Stimulated activated CD4-positive, alpha-beta T cell treated with anti-CD3 and anti-CD28 coated beads, Interleukin-2, amount 100 ng/mL, for 48 hours (primary cell): ENCODE data around the gene WFDC5.

ENCODE experiments used
- DNase-seq, 2 donors: peaks; one replicate each; pipeline ENCODE4 v3.0.0-alpha.2; 2020

WFDC5 gene

GRCh38 chr20:45113865-45114264 lies 1.1 kb downstream of the WFDC5 start:
- no peak for DNase-seq

DNA sequence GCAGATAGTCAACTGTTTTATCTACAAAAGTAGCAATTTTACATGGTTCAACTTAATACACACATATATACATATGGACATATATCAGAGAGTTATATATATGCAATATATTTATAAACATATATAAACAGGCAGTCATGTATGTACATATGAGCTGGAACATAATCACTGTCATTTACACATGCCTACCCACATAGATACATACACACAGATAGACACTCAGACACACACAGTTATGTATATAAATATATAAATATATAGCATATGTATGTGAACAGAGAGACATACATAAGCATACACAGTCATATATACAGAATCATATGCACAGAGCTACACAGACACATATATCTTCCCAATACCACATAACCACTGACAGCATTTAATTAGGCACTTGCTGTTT lies 2.2 kb downstream of the WFDC5 start:
- no peak for DNase-seq

DNA sequence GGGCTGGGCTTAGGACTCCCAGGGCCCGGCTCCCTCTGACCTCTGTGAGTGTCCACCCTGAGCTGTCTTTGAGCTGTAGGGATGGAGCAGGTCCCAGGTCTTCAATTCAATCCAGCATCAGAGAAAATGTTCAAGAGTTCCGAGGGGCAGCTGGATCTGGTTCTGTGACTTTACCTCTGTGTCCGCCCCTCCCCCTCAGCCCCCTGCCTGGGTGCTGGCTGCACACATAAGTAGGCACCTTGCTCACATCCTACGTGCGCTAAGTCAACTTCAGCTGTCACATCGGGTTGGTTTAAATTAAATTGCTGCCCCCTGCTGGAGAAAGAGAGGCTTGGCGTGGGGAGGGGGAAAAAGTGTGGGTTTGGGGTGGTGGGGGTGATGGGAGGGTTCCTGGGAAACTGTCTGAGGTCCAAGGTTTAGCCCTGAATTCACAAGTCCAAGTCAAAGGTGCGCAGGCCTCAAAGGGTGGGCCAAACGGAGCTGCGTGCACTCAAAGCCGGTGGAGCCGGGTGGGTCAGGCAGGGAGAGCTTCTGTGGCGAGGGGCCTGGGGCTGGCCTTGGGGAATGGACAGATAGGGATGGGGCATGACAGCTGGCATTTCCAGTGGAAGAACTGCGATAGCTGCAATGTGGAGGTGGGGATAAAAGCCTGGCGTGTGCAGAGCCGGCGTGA lies 3.0 kb downstream of the WFDC5 start:
- no peak for DNase-seq

GRCh38 chr20:45111285-45111684 lies 3.7 kb downstream of the WFDC5 start:
- DNase-seq, result no peak

- no peak for DNase-seq
Observed at GRCh38 chr20:45110301-45110700, 4.7 kb downstream of the WFDC5 start.

DNA sequence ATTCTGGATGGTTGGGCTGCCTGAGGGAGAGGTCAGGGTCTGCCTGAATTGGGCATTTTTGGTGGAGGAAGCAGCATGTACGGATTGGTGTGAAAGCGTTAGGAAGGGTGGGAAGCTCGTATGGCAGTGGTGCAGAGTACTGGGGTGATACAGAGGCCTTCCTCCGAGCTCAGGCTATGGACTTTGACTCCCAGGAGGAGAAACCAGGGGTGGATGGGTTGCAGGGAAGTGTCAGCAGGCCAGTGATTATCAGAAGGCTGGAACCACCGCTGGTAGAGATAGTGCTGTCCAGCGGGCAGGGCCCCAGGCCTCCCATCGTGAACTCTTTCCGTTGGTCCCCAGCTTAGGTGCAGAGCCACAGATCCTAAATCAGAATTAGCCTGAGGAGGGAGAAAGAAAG lies 5.3 kb downstream of the WFDC5 start:
- DNase-seq, result no peak

GRCh38 chr20:45105317-45105716 lies 9.7 kb downstream of the WFDC5 start:
- no peak for DNase-seq

DNA sequence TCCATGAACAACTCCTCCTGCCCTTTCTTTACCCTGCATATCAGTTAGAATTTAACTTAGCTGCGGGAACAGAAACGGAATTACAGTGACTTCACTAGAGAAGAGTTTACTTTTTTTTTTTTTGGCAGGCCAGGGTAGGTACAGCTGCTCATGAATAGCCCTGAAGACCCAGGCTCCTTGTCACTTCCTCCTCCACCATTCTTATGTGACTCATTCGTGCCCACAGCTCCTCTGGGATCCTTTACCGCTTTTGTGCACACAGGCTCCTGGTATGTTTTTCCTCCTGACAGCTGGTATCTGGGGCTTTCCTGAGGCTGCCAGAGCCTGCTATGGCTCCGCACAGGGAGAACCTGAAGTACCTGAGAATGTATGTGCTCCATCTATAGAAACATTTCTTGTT lies 10.2 kb downstream of the WFDC5 start:
- no peak for DNase-seq

- no peak for DNase-seq
Observed at GRCh38 chr20:45103072-45103471, 11.9 kb downstream of the WFDC5 start.

DNA sequence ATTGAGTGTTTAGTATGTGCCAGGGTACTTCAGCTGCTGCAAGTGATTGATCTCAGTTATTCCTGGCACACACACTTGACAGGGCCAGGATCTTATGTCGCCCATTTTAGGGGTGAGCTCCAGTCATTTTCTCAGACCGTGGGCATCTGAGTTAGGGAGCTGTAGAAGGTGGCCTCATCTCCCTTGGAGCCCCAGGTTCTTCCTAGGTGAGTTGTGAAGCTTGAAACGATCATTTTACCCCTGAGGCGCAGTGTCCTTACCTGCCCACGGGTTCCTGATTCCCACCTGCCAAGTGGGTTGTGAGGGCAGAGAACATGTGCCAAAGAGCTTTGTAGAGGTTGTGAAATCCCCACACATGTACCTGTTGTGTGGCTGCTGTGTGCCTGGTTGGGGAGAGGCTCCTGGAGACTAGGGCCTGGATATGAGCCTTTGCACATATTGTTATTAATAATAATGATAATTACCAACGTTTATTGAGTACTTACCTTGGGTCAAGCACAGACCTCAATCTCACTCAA lies 13.6 kb downstream of the WFDC5 start:
- no peak for DNase-seq

DNA sequence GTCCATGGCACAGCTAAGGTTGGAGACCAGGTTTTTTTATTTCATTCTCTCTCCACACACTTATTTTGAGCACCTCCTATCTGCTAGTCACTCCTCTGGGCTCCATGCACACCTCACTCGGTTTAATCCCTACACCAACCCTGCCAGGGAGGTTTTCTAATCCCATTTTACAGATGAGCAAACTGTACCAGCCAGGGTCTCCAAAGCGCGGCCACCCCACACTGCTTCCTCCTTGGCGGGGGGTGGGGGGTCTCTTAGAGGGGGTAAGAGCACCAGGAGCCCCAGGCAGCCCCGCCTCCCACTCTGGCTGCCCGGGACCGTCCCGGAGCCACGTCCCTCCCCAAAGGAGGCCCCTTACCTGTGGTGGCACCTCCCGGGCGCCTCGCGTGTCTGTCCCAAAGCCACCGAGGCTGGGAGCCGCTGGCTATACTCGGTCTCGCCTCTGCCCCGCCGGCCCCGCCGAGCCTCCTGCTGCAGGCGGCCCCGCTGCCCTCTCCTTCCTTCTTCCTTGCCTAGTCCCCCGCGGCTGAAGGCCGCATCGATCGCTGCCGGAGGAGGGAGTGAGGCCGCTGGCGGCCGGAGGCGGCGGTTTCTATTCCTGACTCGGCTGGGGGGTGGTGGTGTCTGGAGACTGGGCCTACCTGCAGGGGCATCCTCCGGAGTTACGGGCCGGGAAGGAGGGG lies 14.3 kb downstream of the WFDC5 start, which contains the start of gene KCNS1:
KCNS1 (minus strand) TSS at position 565 of the 683 bp plus-strand sequence. CDS start 1,891 bp downstream, outside the sequence.
- DNase-seq, result no peak

DNA sequence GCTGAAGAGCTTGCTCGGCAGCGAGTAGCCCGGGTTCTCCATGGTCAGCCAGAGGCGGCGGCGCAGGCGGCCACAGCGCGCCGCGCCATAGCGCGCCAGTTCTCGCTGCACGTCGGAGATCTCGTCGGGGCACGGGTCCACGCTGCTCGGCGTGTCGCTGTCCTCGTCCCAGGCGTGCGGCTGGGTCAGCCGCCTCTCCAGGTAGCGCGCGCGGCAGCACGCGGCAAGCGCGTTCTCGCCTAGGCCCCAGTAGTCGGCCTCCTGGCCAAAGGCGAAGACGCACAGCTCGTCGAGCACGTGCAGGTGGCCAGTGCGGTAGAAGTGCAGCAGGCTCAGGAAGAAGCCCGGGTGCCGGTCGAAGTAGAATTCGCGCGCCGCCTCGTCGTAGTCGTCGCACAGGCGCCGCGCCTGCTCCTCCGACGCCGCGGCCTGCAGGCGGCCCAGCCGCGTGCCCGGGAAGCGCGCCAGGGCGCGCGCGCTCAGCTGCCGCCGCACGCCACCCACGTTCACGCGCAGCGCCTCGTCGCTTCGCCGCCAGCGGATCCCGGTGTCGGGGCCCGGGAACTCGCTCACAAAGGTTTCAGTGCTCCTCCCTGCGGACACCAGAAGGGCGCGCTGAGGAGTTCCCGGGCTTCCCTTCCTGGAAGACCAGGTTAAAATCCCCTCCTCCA lies 16.7 kb downstream of the WFDC5 start:
- peak in 1 of 2 donors; percentile 15 for DNase-seq

DNA sequence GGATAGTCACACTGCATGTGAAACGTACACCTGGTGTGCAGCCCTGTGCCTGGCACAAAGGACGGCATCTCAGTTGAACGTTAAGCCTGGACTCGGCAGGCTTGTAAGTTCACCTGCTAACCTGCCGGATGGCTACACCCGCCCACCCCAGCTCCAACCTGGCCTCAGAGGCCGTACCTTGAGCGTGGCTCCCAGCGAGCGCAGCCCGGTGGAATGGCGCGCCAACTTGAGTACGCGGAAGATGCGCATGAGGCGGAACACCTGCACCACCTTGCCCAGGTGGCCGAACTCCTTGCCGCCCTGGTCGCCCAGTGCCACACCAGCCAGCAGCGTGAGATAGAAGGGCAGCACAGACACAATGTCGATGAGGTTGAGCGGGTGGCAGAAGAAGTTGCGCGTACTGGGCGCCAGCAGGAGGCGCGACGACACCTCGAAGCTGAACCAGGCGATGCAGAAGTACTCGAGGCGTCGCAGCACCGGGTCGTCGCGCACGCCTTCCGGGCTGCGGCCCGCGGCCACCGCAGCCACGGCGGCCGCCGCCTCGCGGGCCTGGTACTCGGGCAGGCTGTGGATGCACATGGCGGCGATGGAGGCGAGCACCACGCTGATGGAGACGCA lies 17.4 kb downstream of the WFDC5 start:
- peak; percentile 28 to 46 for DNase-seq

DNA sequence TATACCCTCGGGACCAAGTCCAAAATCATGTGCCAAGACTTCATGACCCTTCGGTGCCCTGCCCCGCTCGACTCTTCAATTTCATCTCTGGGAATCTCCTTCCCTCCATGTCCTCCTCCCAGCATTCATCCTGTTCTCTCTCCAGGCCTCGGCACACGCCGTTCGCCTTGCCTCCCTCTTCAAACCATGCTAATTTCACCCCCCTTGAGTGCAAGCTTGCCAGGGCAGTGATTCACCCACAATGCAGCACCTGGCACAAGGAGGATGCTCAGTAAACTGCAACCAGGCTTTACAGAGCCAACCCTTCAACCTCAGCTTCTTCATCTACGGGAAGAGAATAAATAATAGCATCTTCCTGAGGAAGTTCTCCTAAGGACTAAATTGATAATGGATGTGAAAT lies 18.2 kb downstream of the WFDC5 start:
- DNase-seq, result no peak

DNA sequence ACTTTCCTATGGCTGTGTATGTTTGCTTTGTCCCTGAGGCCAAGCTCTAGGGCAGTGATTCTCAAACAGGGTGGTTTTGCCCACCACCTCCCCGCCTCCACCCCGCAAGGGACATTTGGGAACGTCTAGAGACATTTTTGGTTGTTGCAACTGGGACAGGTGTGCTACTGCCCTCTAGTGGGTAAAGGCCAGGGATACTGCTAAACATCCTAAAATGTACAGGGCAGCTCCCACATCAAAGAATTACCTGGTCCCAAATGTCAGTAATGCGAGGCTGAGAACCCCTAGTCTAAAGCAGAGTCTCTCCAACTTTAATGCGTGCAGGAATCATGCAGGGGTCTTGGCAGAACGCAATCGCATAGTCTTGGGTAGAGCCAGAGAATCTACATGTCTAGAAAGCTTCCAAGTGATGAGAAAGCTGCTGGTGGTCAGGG lies 19.2 kb downstream of the WFDC5 start:
- peak; percentile 52 to 53 for DNase-seq

DNA sequence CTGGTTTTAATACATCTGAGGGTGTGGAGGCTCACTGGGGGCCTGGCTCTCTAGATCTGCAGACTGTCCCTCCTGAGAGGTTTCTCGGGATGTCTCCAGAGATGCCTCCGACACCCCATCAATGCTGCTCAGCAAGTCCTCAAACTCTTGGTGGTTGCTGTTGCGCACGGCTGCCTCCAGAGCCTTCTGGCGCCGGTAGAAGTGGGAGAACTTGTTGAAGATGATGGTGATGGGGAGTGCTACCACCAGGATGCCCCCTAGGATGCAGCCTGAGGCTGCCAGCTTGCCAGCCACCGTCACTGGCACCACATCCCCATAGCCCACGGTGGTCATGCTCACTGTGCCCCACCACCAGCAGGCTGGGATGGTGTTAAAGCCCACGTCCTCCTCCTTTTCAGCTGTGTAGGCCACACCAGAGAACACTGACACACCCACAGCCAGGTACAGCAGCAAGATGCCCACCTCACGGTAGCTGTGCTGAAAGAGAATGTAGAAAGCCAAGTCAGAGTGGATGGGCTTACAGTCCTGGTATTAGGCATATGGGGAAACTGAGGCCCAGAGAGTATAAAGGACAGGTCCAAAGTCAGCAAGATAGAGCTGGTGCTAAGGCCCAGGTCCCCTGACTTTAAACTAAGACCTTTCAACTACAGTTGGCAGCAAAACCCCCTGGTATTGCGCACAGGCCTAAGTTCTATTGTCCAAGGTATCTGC lies 20.0 kb downstream of the WFDC5 start:
- DNase-seq, result no peak

GRCh38 chr20:45094201-45094600 lies 20.8 kb downstream of the WFDC5 start:
- no peak for DNase-seq

GRCh38 chr20:45092898-45093297 lies 22.1 kb downstream of the WFDC5 start:
- DNase-seq, result no peak

- DNase-seq, result no peak
Observed at GRCh38 chr20:45091366-45091765, 23.6 kb downstream of the WFDC5 start.

- DNase-seq, result no peak
Observed at GRCh38 chr20:45090481-45090880, 24.5 kb downstream of the WFDC5 start.

- no peak for DNase-seq
Observed at GRCh38 chr20:45088247-45088646, 26.7 kb downstream of the WFDC5 start.

GRCh38 chr20:45087814-45088213 lies 27.2 kb downstream of the WFDC5 start:
- DNase-seq, result no peak
